ENCODE results near the gene CEL.
"Not testable (repeated sequence)": the region's sequence is repeated elsewhere in the genome, so short reads cannot be mapped to it uniquely, and the experiment has no call there.

CEL gene

GRCh38 chr9:133088756-133089155, 27.0 kb downstream of the CEL start:
- TF ChIP-seq CTCF (IDR thresholded peaks at IDR 0.05; ENCODE audit: control insufficient read depth, extremely low read depth, insufficient read depth), result no peak
- no peak for DNase-seq (ENCODE audit: low read depth)
- no peak overlapping the region for H3K4me3 ChIP-seq (ENCODE audit: low read depth, low read length)

GRCh38 chr9:133089271-133089671, 27.5 kb downstream of the CEL start:
- TF ChIP-seq CTCF (IDR thresholded peaks at IDR 0.05; ENCODE audit: control insufficient read depth, extremely low read depth, insufficient read depth), result no peak
- DNase-seq (ENCODE audit: low read depth), result peak; percentile 8

GRCh38 chr9:133090187-133090586, 28.4 kb downstream of the CEL start:
- H3K4me3 ChIP-seq (ENCODE audit: low read depth, low read length), result no peak overlapping the region
- TF ChIP-seq CTCF (IDR thresholded peaks at IDR 0.05; ENCODE audit: control insufficient read depth, extremely low read depth, insufficient read depth), result no peak
- DNase-seq (ENCODE audit: low read depth), result no peak

More at GRCh38 chr9:133089271-133089671, 27.5 kb downstream of the CEL start:
- H3K4me3 ChIP-seq (ENCODE audit: low read depth, low read length), result no peak overlapping the region

GRCh38 chr9:133090752-133091385, 29.1 kb downstream of the CEL start:
- DNase-seq (ENCODE audit: low read depth), result no peak
- no peak for TF ChIP-seq CTCF (IDR thresholded peaks at IDR 0.05; ENCODE audit: control insufficient read depth, extremely low read depth, insufficient read depth)

GRCh38 chr9:133094351-133094750, 32.6 kb downstream of the CEL start:
- H3K4me3 ChIP-seq (ENCODE audit: low read depth, low read length); DNase-seq (ENCODE audit: low read depth): not testable (repeated sequence)

More at GRCh38 chr9:133090752-133091385, 29.1 kb downstream of the CEL start:
- H3K4me3 ChIP-seq (ENCODE audit: low read depth, low read length), result no peak overlapping the region

GRCh38 chr9:133094842-133095393, 33.1 kb downstream of the CEL start:
- no peak for TF ChIP-seq CTCF (IDR thresholded peaks at IDR 0.05; ENCODE audit: control insufficient read depth, extremely low read depth, insufficient read depth)
- DNase-seq (ENCODE audit: low read depth), result no peak
- H3K4me3 ChIP-seq (ENCODE audit: low read depth, low read length), result no peak overlapping the region

GRCh38 chr9:133098104-133098754, 36.4 kb downstream of the CEL start:
- no peak overlapping the region for H3K4me3 ChIP-seq (ENCODE audit: low read depth, low read length)
- no peak for TF ChIP-seq CTCF (IDR thresholded peaks at IDR 0.05; ENCODE audit: control insufficient read depth, extremely low read depth, insufficient read depth)
- DNase-seq (ENCODE audit: low read depth), result no peak

All from LNCaP clone FGC (cell line).